ENCODE results near the gene PHF13. TPM values are rescaled to one million over a fixed set of nuclear protein-coding genes. Genes with fewer than 3 reads are reported as not detected.
"Not testable (repeated sequence)": the region's sequence is repeated elsewhere in the genome, so short reads cannot be mapped to it uniquely, and the experiment has no call there.

The PHF13 gene
- polyA plus RNA-seq, 2 donors: 8.4 to 9.0 TPM

DNA sequence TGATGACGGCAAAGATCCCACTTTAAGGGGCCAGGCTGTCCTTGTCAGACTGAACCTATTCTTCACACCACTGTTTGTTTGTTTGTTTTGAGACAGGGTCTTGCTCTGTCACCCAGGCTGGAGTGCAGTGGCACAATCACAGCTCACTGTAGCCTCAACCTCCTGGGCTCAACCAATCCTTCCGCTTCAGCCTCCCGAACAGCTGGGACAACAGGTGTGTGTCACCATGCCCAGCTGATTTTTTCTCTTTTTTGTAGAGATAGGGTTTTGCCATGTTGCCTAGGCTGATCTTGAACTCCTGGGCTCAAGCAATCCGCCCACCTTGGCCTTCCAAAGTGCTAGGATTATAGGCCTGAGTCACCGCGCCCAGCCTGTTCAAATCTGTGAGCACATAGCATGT, 23.2 kb downstream of the PHF13 start:
- H3K27ac ChIP-seq (ENCODE audit: low read depth in 2 of 2, low read length in 1 of 2); H3K27me3 ChIP-seq (ENCODE audit: control insufficient read depth in 1 of 2, insufficient read depth in 2 of 2, low read length in 2 of 2); H3K4me1 ChIP-seq (ENCODE audit: control insufficient read depth in 2 of 2, insufficient read depth in 2 of 2, low read length in 1 of 2); H3K9me3 ChIP-seq (ENCODE audit: control insufficient read depth in 2 of 2, insufficient read depth in 1 of 2, low read depth in 1 of 2, low read length in 1 of 2); H3K4me3 ChIP-seq (ENCODE audit: low read depth in 1 of 2, low read length in 2 of 2): not testable (repeated sequence)
- H3K36me3 ChIP-seq (ENCODE audit: control insufficient read depth in 2 of 2, insufficient read depth in 2 of 2, low read length in 1 of 2): peaks cover 6 to 55% of the 10 kb centered on the region in 2 donors
- WGBS, 2 donors: 78 to 89% methylated on average over 6 of the region's 6 CpGs

DNA sequence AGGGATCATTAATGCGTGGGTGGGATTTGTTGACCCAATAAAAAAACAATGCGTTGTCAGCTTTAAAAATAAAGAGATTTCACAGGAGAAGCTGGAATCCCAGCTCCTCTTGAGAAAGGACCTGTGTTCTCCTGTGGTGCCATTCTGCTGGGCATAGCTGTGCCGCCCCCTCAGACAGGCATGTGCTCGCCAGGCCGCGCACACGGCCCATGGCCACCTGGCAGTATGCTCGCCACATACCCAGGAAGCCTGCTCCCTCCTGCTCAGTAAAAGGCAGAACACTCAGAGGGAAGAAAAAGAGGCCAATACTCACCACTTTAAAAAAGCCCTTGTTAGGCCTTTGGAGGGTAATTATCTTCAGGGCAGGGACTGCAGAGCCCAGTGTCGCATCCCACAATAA, 24.2 kb downstream of the PHF13 start:
- Histone ChIP-seq H3K27me3 (ENCODE audit: control insufficient read depth in 1 of 2, insufficient read depth in 2 of 2, low read length in 2 of 2) (no peaks in the 10 kb centered on the region), H3K9me3 (ENCODE audit: control insufficient read depth in 2 of 2, insufficient read depth in 1 of 2, low read depth in 1 of 2, low read length in 1 of 2) (no peaks in the 10 kb centered on the region), H3K36me3 (ENCODE audit: control insufficient read depth in 2 of 2, insufficient read depth in 2 of 2, low read length in 1 of 2) (peaks cover 3 to 49% of the 10 kb centered on the region in 2 donors), H3K4me3 (ENCODE audit: low read depth in 1 of 2, low read length in 2 of 2) (no peak overlapping the region), H3K27ac (ENCODE audit: low read depth in 2 of 2, low read length in 1 of 2) (no peak overlapping the region), H3K4me1 (ENCODE audit: control insufficient read depth in 2 of 2, insufficient read depth in 2 of 2, low read length in 1 of 2) (peaks cover 0 to 2% of the 10 kb centered on the region in 2 donors)
- WGBS, 2 donors: 71 to 91% methylated on average over 9 of the region's 9 CpGs

DNA sequence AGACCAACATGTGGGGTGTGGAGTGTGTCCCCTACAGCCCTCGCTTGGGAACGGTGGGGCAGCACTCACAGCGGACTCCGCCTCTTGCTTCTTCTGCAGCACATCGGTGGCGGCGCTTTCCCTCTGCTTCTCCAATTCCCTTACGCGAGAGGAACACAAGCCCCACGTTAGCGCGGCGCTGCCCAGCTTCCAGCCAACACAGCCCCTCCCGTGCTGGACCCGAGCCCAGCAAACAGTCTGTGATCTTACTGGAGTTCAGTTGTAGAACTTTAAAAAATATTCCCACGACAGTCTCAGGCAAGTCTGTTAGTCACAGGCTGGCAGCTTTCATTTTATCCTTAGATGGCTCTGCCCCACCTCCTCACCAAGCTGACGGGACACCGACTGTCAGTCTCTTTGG, 24.7 kb downstream of the PHF13 start:
- H3K9me3 ChIP-seq (ENCODE audit: control insufficient read depth in 2 of 2, insufficient read depth in 1 of 2, low read depth in 1 of 2, low read length in 1 of 2): no peaks in the 10 kb centered on the region
- no peaks in the 10 kb centered on the region for H3K27me3 ChIP-seq (ENCODE audit: control insufficient read depth in 1 of 2, insufficient read depth in 2 of 2, low read length in 2 of 2)
- 48 to 55% methylated on average over 18 of the region's 18 CpGs for WGBS, 2 donors
- no peaks in the 10 kb centered on the region for H3K4me1 ChIP-seq (ENCODE audit: control insufficient read depth in 2 of 2, insufficient read depth in 2 of 2, low read length in 1 of 2)
- no peak overlapping the region for H3K27ac ChIP-seq (ENCODE audit: low read depth in 2 of 2, low read length in 1 of 2)
- peaks cover 5 to 47% of the 10 kb centered on the region in 2 donors for H3K36me3 ChIP-seq (ENCODE audit: control insufficient read depth in 2 of 2, insufficient read depth in 2 of 2, low read length in 1 of 2)
- H3K4me3 ChIP-seq (ENCODE audit: low read depth in 1 of 2, low read length in 2 of 2): no peak overlapping the region

- 91 to 95% methylated on average over 3 of the region's 3 CpGs for WGBS, 2 donors
Observed at GRCh38 chr1:6640867-6641266, 27.3 kb downstream of the PHF13 start.

GRCh38 chr1:6645018-6645417, 31.5 kb downstream of the PHF13 start:
- Histone ChIP-seq H3K4me3 (ENCODE audit: low read depth in 1 of 2, low read length in 2 of 2) (no peak overlapping the region), H3K27me3 (ENCODE audit: control insufficient read depth in 1 of 2, insufficient read depth in 2 of 2, low read length in 2 of 2) (no peaks in the 10 kb centered on the region), H3K27ac (ENCODE audit: low read depth in 2 of 2, low read length in 1 of 2) (no peak overlapping the region), H3K36me3 (ENCODE audit: control insufficient read depth in 2 of 2, insufficient read depth in 2 of 2, low read length in 1 of 2) (peaks cover 7 to 18% of the 10 kb centered on the region in 2 donors), H3K4me1 (ENCODE audit: control insufficient read depth in 2 of 2, insufficient read depth in 2 of 2, low read length in 1 of 2) (no peaks in the 10 kb centered on the region), H3K9me3 (ENCODE audit: control insufficient read depth in 2 of 2, insufficient read depth in 1 of 2, low read depth in 1 of 2, low read length in 1 of 2) (no peaks in the 10 kb centered on the region)
- 93 to 94% methylated on average over 7 of the region's 7 CpGs for WGBS, 2 donors

More at GRCh38 chr1:6640867-6641266, 27.3 kb downstream of the PHF13 start:
- not testable (repeated sequence) for H3K27me3 ChIP-seq (ENCODE audit: control insufficient read depth in 1 of 2, insufficient read depth in 2 of 2, low read length in 2 of 2); H3K27ac ChIP-seq (ENCODE audit: low read depth in 2 of 2, low read length in 1 of 2); H3K9me3 ChIP-seq (ENCODE audit: control insufficient read depth in 2 of 2, insufficient read depth in 1 of 2, low read depth in 1 of 2, low read length in 1 of 2); H3K4me1 ChIP-seq (ENCODE audit: control insufficient read depth in 2 of 2, insufficient read depth in 2 of 2, low read length in 1 of 2); H3K4me3 ChIP-seq (ENCODE audit: low read depth in 1 of 2, low read length in 2 of 2)
- peaks cover 8 to 38% of the 10 kb centered on the region in 2 donors for H3K36me3 ChIP-seq (ENCODE audit: control insufficient read depth in 2 of 2, insufficient read depth in 2 of 2, low read length in 1 of 2)

DNA sequence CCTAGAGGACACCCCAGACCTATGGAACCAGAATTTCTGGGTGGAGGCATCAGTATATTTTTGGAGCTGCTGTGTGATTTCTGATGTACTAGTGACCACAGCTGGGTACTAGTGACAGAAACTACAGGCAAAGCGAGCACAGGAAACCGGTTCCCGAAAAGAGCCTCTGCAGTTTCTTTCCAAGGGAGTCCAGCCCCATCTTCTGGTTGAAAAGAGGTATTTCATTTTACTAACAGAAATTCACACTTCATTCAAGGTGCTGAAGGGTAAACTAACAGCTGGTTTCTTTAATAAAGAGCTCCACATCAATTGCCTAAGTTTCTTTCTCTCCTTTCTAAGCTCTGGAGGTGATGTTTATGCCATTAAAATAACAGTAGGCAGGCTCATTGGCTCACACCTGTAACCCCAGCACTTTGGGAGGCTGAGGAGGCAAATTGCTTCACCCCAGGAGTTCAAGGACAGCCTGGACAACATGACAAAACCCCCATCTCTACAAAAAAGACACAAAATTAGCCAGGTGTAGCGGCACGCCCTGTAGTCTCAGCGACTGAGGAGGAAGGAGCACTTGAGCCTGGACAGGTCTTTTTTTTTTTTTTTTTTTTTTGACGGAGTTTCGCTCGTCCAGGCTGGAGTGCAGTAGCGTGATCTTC, 33.1 kb downstream of the PHF13 start:
- Histone ChIP-seq H3K27me3 (ENCODE audit: control insufficient read depth in 1 of 2, insufficient read depth in 2 of 2, low read length in 2 of 2) (no peaks in the 10 kb centered on the region), H3K4me1 (ENCODE audit: control insufficient read depth in 2 of 2, insufficient read depth in 2 of 2, low read length in 1 of 2) (no peaks in the 10 kb centered on the region), H3K36me3 (ENCODE audit: control insufficient read depth in 2 of 2, insufficient read depth in 2 of 2, low read length in 1 of 2) (peaks cover 6 to 22% of the 10 kb centered on the region in 2 donors), H3K9me3 (ENCODE audit: control insufficient read depth in 2 of 2, insufficient read depth in 1 of 2, low read depth in 1 of 2, low read length in 1 of 2) (no peaks in the 10 kb centered on the region), H3K27ac (ENCODE audit: low read depth in 2 of 2, low read length in 1 of 2) (no peak overlapping the region), H3K4me3 (ENCODE audit: low read depth in 1 of 2, low read length in 2 of 2) (no peak overlapping the region)
- 60 to 61% methylated on average over 10 of the region's 10 CpGs for WGBS, 2 donors

DNA sequence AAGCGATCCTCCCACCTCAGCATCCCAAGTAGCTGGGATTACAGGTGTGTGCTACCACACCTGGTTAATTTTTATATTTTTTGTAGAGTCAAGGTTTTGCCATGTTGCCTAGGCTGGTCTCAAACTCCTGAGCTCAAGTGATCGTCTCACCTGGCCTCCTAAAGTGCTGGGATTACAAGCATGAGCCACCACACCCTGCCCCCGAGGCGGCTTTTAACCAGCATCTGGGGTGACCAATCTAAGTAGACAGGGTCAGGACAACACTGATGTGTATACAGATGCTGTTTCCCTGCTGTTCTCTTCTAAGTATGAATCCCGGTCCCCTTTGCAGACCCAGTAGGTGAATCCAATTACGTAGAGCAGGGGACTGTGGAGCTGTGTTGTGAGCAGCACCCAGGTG, 35.0 kb downstream of the PHF13 start:
- no peaks in the 10 kb centered on the region for H3K4me1 ChIP-seq (ENCODE audit: control insufficient read depth in 2 of 2, insufficient read depth in 2 of 2, low read length in 1 of 2)
- H3K27me3 ChIP-seq (ENCODE audit: control insufficient read depth in 1 of 2, insufficient read depth in 2 of 2, low read length in 2 of 2): no peaks in the 10 kb centered on the region
- no peak overlapping the region for H3K4me3 ChIP-seq (ENCODE audit: low read depth in 1 of 2, low read length in 2 of 2)
- no peak overlapping the region for H3K27ac ChIP-seq (ENCODE audit: low read depth in 2 of 2, low read length in 1 of 2)
- H3K9me3 ChIP-seq (ENCODE audit: control insufficient read depth in 2 of 2, insufficient read depth in 1 of 2, low read depth in 1 of 2, low read length in 1 of 2): no peaks in the 10 kb centered on the region
- H3K36me3 ChIP-seq (ENCODE audit: control insufficient read depth in 2 of 2, insufficient read depth in 2 of 2, low read length in 1 of 2): peaks cover 10 to 25% of the 10 kb centered on the region in 2 donors
- WGBS, 2 donors: 86% methylated on average over 6 of the region's 6 CpGs

GRCh38 chr1:6651909-6652308, 38.4 kb downstream of the PHF13 start:
- H3K4me3 ChIP-seq (ENCODE audit: low read depth in 1 of 2, low read length in 2 of 2): no peak overlapping the region
- no peaks in the 10 kb centered on the region for H3K4me1 ChIP-seq (ENCODE audit: control insufficient read depth in 2 of 2, insufficient read depth in 2 of 2, low read length in 1 of 2)
- no peak overlapping the region for H3K27ac ChIP-seq (ENCODE audit: low read depth in 2 of 2, low read length in 1 of 2)
- WGBS, 2 donors: 89 to 90% methylated on average over 17 of the region's 17 CpGs
- peaks cover 8 to 14% of the 10 kb centered on the region in 2 donors for H3K36me3 ChIP-seq (ENCODE audit: control insufficient read depth in 2 of 2, insufficient read depth in 2 of 2, low read length in 1 of 2)
- H3K9me3 ChIP-seq (ENCODE audit: control insufficient read depth in 2 of 2, insufficient read depth in 1 of 2, low read depth in 1 of 2, low read length in 1 of 2): no peaks in the 10 kb centered on the region
- no peaks in the 10 kb centered on the region for H3K27me3 ChIP-seq (ENCODE audit: control insufficient read depth in 1 of 2, insufficient read depth in 2 of 2, low read length in 2 of 2)

DNA sequence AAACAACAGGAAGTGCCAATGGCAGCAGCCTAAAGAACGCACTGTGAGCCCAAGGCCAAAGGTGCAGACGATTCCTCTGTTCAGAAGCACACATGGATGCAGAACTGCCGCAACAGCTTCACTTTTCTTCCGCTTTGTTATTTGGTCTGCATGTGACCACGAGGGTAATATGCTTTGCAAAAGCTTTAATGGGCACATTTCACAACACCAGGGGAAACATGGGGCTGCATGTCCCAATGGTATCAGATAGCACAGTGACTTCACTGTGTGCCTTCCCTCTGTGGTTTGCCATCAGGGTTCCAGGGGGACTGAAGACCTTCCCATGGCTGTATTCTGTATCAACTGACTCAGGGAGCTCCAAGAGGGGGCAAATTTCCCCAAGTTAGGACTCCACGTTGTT, 39.5 kb downstream of the PHF13 start:
- H3K36me3 ChIP-seq (ENCODE audit: control insufficient read depth in 2 of 2, insufficient read depth in 2 of 2, low read length in 1 of 2): peaks cover 8 to 21% of the 10 kb centered on the region in 2 donors
- WGBS, 2 donors: 88 to 89% methylated on average over 6 of the region's 6 CpGs

More for the DNA sequence above, 39.5 kb downstream of the PHF13 start:
- no peaks in the 10 kb centered on the region for H3K9me3 ChIP-seq (ENCODE audit: control insufficient read depth in 2 of 2, insufficient read depth in 1 of 2, low read depth in 1 of 2, low read length in 1 of 2)
- H3K27ac ChIP-seq (ENCODE audit: low read depth in 2 of 2, low read length in 1 of 2): no peak overlapping the region
- H3K27me3 ChIP-seq (ENCODE audit: control insufficient read depth in 1 of 2, insufficient read depth in 2 of 2, low read length in 2 of 2): no peaks in the 10 kb centered on the region
- no peaks in the 10 kb centered on the region for H3K4me1 ChIP-seq (ENCODE audit: control insufficient read depth in 2 of 2, insufficient read depth in 2 of 2, low read length in 1 of 2)
- no peak overlapping the region for H3K4me3 ChIP-seq (ENCODE audit: low read depth in 1 of 2, low read length in 2 of 2)

Measured in esophagus (tissue), 2 donors.